Adrenal gland (tissue), 12 donors: ENCODE results near the gene TM2D1. TPM values are rescaled to one million over a fixed set of nuclear protein-coding genes. Genes with fewer than 3 reads are reported as not detected.

Experiments
- DNase-seq, 7 donors: peaks; one replicate each; pipeline ENCODE4 v3.0.0-alpha.2; 2019 to 2020
- H3K27ac ChIP-seq, 5 donors: fragments of 200-600 bp; sonication (generic) in 4 of 5; 1 replicate in 3 of 5; 2 replicates in 2 of 5; pipeline versions ENCODE4 v1.5.1 to v1.8.0; 2016 to 2020; ENCODE audit warnings: mild to moderate bottlenecking in 1 of 5
- H3K27me3 ChIP-seq: fragments of 200-600 bp; 2 replicates; pipeline ENCODE4 v1.8.0; 2021
- H3K36me3 ChIP-seq, 2 donors: fragments of 200-600 bp; replicated peaks in 1 of 2; 1 replicate in 1 of 2; 2 replicates in 1 of 2; pipeline versions ENCODE4 v1.5.1 to v1.8.0; 2018 to 2022
- H3K4me1 ChIP-seq, 2 donors: fragments of 200-600 bp; replicated peaks in 1 of 2; 1 replicate in 1 of 2; 2 replicates in 1 of 2; pipeline versions ENCODE4 v1.5.1 to v1.8.0; 2018 to 2021
- H3K4me3 ChIP-seq, 4 donors: fragments of 200-600 bp; sonication (generic) in 3 of 4; one replicate each; pipeline ENCODE4 v1.5.1; 2016 to 2018
- H3K9me3 ChIP-seq, 3 donors: fragments of 200-600 bp; sonication (generic) in 1 of 3; replicated peaks in 1 of 3; 1 replicate in 2 of 3; 2 replicates in 1 of 3; pipeline versions ENCODE4 v1.5.1 to v1.8.0; 2016 to 2021
- POLR2A ChIP-seq, 2 donors: fragments of 450-650 bp; IDR thresholded peaks; one replicate each; pipeline ENCODE4 v1.6.1; 2017; ENCODE audit warnings: antibody characterized with exemption in 2 of 2, mild to moderate bottlenecking in 2 of 2, moderate library complexity in 1 of 2
- WGBS, 4 donors: extraction: QIAGEN DNeasy Blood & Tissue Kit in 2 of 4; methylation state at CpG; one replicate each; pipeline versions ENCODE4 v1.1.5 to v1.1.7; 2013 to 2017; 5-methylcytosine and 5-hydroxymethylcytosine counted together
- intact Hi-C, 2 donors: fragments of 100-400 bp; cut with DNase I; formaldehyde crosslinking; loops; one replicate each; pipeline versions ENCODE4 v1.14.1 to v1.15.0; 2022 to 2023
- polyA plus RNA-seq, 3 donors: library from polyadenylated mRNA; stranded (reverse); fragments of 200-250 nt in 2 of 3; fragments of 350-450 nt in 1 of 3; fragmentation: Illumina TruSeq in 1 of 3; extraction: RNeasy Lipid Tissue Mini Kit (QIAGEN cat#74804) in 1 of 3; gene quantifications; one replicate each; pipeline ENCODE4 v1.2.3, GENCODE V29; 2013 to 2014
- total RNA-seq, 9 donors: library from RNA; depleted of rRNA in 4 of 9; stranded (reverse); fragments of >200 nt in 4 of 9; fragments of 120-200 nt in 1 of 9; fragmentation: NEBNext Ultra II Directional in 1 of 9; extraction: Animal tissue kit (Norgen Biotek cat#: 25700) in 1 of 9; gene quantifications; one replicate each; pipeline versions ENCODE4 v1.1.0 to v1.2.4, GENCODE V29; 2013 to 2023
- TF ChIP-seq, protein P1 (sequence below), 6 experiments: fragments of 450-650 bp in 4 of 6; fragments of 200-600 bp in 2 of 6; sonication (generic) in 1 of 6; IDR thresholded peaks; 1 replicate in 5 of 6; 2 replicates in 1 of 6; pipeline versions ENCODE4 v1.5.1 to v1.8.0; 2016 to 2021; ENCODE audit warnings: antibody characterized with exemption in 6 of 6, mild to moderate bottlenecking in 2 of 6, moderate library complexity in 1 of 6
- donor health status: healthy with polysubstance abuse.
- donor health status: Bipolar disorder and iron deficiency.
- donor health status: DM: yes; HTN: yes; CAD: no.
- donor health status: DM: no; HTN: no; CAD: no.
- donor health status: DM: no; HTN: no; CAD: no.
- donor health status: DM: yes; HTN: yes; CAD: no.

The TM2D1 gene
- total and polyA plus RNA-seq, 12 donors: 8.6 to 96.6 (median 54.6) TPM

DNA sequence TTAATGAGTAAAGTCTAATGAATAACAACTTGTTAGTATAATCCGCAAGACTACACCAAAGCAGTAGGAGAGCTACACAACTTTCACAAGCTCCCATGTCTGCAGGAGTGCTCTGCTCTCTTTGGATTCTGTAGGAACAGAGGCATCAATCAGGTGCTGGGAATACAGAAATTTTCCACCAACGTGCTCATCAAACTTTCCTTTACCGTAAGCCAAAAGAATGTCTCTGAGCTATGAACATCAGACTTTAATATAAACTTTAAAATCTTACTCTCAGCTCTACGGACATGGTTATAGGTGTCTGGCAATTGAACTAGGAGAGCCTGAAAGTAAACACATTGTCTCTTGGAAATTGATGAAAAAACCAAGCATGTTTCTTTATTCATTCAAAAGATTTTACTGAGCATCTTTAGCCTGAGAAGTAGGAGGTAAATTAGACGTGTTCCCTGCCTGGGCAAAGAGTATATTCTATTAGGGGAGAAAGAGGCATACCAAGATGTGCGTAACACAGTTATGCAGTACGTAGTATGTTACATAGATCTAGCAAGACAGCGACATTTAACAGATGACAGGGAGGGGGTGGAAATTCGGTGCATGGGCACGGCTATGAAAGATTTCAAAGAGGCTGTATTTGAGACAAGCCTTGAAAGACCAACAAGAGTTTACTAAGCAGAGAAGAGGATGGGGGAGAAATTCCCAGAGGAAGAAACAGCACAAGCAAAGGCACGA, 85.2 kb downstream of the TM2D1 start:
- Histone ChIP-seq H3K4me3 (no peak overlapping the region), H3K36me3 (no peaks in the 10 kb centered on the region), H3K4me1 (peaks cover 0 to 16% of the 10 kb centered on the region in 2 donors), H3K27me3 (no peaks in the 10 kb centered on the region), H3K27ac (peak overlapping the region in 3 of 5 donors; percentile 49 to 79 (median 75)), H3K9me3 (no peaks in the 10 kb centered on the region)
- DNase-seq: no peak
- TF ChIP-seq POLR2A (IDR thresholded peaks at IDR 0.05): no peak
- TF ChIP-seq, protein P1, sequence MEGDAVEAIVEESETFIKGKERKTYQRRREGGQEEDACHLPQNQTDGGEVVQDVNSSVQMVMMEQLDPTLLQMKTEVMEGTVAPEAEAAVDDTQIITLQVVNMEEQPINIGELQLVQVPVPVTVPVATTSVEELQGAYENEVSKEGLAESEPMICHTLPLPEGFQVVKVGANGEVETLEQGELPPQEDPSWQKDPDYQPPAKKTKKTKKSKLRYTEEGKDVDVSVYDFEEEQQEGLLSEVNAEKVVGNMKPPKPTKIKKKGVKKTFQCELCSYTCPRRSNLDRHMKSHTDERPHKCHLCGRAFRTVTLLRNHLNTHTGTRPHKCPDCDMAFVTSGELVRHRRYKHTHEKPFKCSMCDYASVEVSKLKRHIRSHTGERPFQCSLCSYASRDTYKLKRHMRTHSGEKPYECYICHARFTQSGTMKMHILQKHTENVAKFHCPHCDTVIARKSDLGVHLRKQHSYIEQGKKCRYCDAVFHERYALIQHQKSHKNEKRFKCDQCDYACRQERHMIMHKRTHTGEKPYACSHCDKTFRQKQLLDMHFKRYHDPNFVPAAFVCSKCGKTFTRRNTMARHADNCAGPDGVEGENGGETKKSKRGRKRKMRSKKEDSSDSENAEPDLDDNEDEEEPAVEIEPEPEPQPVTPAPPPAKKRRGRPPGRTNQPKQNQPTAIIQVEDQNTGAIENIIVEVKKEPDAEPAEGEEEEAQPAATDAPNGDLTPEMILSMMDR (IDR thresholded peaks at IDR 0.05): no peak
- 90 to 95% (median 92%) methylated on average over 11 of the region's 11 CpGs for WGBS, 4 donors
- intact Hi-C loops: loop anchor here in 1 of 2 donors (5.0 kb wide), 1 partner anchor 213 kb away; no protein-coding TSS in a partner anchor

DNA sequence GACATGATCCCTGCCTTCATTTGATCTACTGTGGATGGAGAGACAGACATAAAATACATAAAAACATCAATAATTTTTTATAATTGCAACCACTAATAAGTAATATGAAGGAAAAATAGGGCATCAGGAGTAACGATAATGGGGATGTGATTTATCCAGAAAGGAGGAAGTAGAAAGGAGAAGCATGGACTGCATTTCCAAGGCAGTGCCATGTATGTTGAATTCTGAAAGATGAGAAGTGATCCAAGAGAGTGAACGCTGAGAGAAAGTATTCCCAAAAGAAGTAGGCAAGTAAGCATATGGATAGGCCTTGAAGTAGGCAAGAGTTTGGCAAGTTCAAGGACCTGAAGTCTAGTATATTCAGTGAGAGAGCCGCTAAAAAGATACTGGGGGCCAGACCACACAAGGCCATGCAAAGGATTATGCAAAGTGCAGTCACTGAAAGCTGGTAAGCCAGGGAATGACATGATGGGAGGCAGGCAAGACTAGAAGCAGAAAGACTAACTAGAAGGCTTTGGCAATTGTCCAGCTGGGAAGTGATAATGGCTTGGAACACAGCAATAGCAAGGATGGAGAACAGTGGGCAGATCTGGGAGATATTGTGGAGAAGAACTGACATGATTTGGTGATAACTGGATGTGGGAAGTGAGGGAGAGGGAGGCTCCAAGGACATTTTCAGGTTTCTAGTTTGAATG, 85.9 kb downstream of the TM2D1 start:
- DNase-seq: no peak
- intact Hi-C loops: no loop called here
- H3K4me1 ChIP-seq: peaks cover 0 to 16% of the 10 kb centered on the region in 2 donors

DNA sequence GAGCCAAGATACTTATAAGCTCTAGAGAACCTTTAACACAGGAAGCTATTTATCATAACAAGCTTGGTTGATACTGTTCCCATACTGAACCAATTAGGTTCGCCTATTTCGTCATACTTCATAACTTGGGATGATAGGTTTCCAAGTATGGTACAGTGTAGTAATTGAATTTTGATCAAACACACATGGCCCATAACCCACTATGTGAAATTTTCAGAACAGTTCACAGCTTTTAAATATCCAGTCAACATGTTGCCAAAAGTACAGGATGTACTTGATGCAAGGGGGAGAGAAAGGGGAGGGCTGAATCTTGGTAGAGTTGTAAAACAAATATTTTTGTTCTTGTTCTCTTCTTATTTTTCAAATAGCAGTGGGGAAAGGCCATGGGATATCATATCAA, 86.6 kb downstream of the TM2D1 start:
- peak overlapping the region in 2 of 5 donors; percentile 2 to 75 for H3K27ac ChIP-seq
- no peak for DNase-seq
- no peak overlapping the region for H3K4me3 ChIP-seq
- WGBS, 4 donors: 41 to 80% (median 70%) methylated on average over 2 of the region's 2 CpGs
- H3K36me3 ChIP-seq: no peaks in the 10 kb centered on the region
- no peaks in the 10 kb centered on the region for H3K9me3 ChIP-seq
- intact Hi-C loops: no loop called here
- no peak for TF ChIP-seq POLR2A (IDR thresholded peaks at IDR 0.05)
- TF ChIP-seq, protein P1 (IDR thresholded peaks at IDR 0.05): no peak
- no peaks in the 10 kb centered on the region for H3K27me3 ChIP-seq
- peaks cover 0 to 16% of the 10 kb centered on the region in 2 donors for H3K4me1 ChIP-seq

More for the DNA sequence above, 85.9 kb downstream of the TM2D1 start:
- Histone ChIP-seq H3K9me3 (no peaks in the 10 kb centered on the region), H3K36me3 (no peaks in the 10 kb centered on the region), H3K4me3 (no peak overlapping the region), H3K27me3 (no peaks in the 10 kb centered on the region), H3K27ac (peak overlapping the region in 4 of 5 donors; percentile 49 to 79 (median 62))
- 54 to 71% (median 65%) methylated on average over 3 of the region's 3 CpGs for WGBS, 4 donors
- no peak for TF ChIP-seq POLR2A (IDR thresholded peaks at IDR 0.05)
- TF ChIP-seq, protein P1 (IDR thresholded peaks at IDR 0.05): no peak

DNA sequence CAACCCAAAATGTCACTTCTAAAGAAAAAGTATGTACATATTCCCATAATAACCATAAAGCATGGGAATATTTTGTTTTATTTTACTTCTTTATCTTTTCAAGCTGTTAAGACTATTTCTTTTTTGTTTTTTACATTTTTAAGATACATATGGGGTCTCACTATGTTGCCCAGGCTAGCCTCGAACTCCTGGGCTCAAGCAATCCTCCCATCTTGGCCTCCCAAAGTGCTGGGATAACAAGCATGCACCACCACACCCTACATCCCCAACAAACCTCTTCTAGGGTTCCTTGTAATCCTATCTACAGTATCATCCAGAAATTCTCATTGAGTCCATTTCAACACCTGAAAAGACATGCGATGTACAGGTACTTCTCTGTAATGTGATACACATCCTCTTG, 87.5 kb downstream of the TM2D1 start:
- peak overlapping the region in 2 of 5 donors; percentile 2 to 60 for H3K27ac ChIP-seq
- intact Hi-C loops: no loop called here
- WGBS, 4 donors: 92 to 98% (median 96%) methylated on average over 2 of the region's 2 CpGs
- H3K4me1 ChIP-seq: peaks cover 0 to 16% of the 10 kb centered on the region in 2 donors
- no peaks in the 10 kb centered on the region for H3K36me3 ChIP-seq
- no peaks in the 10 kb centered on the region for H3K9me3 ChIP-seq
- DNase-seq: no peak
- no peak overlapping the region for H3K4me3 ChIP-seq
- TF ChIP-seq POLR2A (IDR thresholded peaks at IDR 0.05): no peak
- TF ChIP-seq, protein P1 (IDR thresholded peaks at IDR 0.05): no peak
- H3K27me3 ChIP-seq: no peaks in the 10 kb centered on the region
